Stimulated activated effector memory CD8-positive, alpha-beta T cell treated with anti-CD3 and anti-CD28 coated beads, Interleukin-12 subunit alpha, Interleukin-12 subunit beta, amount 100 ng/mL, for 72 hours (primary cell): ENCODE data around the gene CHD3.
A peak's percentile ranks its signal among the peaks of the same experiment; 100 is the strongest.

Experiments
- ATAC-seq: fragments of 150-1000 bp; cut with Tn5 transposase; 2 replicates; pipeline ENCODE4 v1.10.0; 2021
- DNase-seq, 2 donors: peaks; one replicate each; pipeline ENCODE4 v3.0.0; 2021 to 2022; ENCODE audit warnings: low spot score in 2 of 2
- H3K27ac Mint-ChIP-seq: one replicate; pipeline ENCODE4 v1.8.0; 2022; ENCODE audit warnings: mild to moderate bottlenecking, mixed read lengths
- H3K36me3 Mint-ChIP-seq: one replicate; pipeline ENCODE4 v1.8.0; 2022; ENCODE audit warnings: mild to moderate bottlenecking, mixed read lengths
- H3K4me1 Mint-ChIP-seq: one replicate; pipeline ENCODE4 v1.8.0; 2022; ENCODE audit warnings: mixed read lengths
- H3K4me3 Mint-ChIP-seq: one replicate; pipeline ENCODE4 v1.8.0; 2022; ENCODE audit warnings: mild to moderate bottlenecking, mixed read lengths
- H3K9me3 Mint-ChIP-seq: one replicate; pipeline ENCODE4 v1.8.0; 2022; ENCODE audit warnings: mixed read lengths

The CHD3 gene

DNA sequence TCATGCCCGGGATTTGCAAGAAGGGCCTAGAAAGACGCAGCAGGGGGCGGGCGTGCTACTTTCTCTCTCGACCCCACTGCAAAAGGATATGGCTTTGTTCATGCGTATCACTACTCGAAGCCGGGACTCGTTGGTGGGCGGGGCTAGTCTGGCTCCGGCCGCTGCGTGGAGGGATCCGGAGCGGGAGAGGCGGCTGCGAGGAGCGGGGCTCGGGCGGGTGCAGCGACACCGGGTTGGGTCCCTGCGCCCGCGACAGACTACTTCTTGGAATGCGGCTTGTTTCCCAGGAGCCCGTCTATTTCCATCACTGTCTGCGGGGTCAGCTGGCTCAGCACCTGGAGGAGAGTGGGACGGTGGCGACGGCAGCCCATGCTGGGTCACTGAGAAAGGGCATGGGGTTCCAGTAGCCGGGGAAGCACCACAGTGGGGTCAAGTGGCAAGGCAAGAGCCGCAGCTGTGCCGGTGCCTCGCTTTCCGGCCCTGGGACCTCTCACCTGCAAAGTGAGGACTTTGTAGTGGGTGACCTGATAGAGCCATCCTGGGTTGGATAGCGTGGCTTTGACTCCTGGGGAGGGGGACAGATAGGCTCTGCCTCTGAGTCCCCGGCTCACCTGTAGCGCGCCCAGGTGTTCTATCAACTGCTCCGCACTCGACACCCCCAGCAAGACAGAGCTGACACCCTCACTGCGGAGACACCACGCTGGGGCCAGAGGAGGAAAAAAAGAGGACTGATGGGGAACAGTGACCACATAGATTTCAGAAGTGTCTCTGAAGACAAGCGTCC lies 34.4 kb downstream of the CHD3 start:
- Mint-ChIP-seq H3K4me1 (peaks cover 25% of the 10 kb centered on the region), H3K36me3 (no peaks in the 10 kb centered on the region), H3K9me3 (no peaks in the 10 kb centered on the region), H3K4me3 (peak overlapping the region; percentile 72), H3K27ac (peak overlapping the region; percentile 89)
- DNase-seq = peak; percentile 62 to 86
- ATAC-seq = peak; percentile 93

DNA sequence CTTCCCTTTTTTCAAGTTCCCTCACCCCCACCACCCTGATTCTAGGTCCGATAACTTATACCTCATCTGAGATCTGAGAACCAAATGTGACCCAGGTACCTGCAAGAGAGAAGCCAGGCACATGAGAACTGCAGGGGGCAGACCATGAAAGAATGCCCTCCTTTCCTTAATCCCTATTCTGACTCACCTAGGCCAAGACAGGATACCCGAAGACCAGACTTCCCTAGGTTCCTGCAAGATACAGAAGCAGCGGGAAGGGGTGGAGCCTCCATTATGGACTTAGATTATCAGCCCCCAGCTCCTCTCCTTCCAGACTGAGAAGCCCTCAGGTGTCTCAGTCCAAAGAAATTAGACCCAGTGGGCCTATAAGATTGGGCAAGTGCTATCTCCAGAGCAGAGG lies 39.0 kb downstream of the CHD3 start:
- Mint-ChIP-seq H3K36me3 (peaks cover 18% of the 10 kb centered on the region), H3K27ac (peak overlapping the region; percentile 55), H3K4me1 (peaks cover 36% of the 10 kb centered on the region), H3K9me3 (no peaks in the 10 kb centered on the region), H3K4me3 (no peak overlapping the region)
- no peak for DNase-seq
- no peak for ATAC-seq

DNA sequence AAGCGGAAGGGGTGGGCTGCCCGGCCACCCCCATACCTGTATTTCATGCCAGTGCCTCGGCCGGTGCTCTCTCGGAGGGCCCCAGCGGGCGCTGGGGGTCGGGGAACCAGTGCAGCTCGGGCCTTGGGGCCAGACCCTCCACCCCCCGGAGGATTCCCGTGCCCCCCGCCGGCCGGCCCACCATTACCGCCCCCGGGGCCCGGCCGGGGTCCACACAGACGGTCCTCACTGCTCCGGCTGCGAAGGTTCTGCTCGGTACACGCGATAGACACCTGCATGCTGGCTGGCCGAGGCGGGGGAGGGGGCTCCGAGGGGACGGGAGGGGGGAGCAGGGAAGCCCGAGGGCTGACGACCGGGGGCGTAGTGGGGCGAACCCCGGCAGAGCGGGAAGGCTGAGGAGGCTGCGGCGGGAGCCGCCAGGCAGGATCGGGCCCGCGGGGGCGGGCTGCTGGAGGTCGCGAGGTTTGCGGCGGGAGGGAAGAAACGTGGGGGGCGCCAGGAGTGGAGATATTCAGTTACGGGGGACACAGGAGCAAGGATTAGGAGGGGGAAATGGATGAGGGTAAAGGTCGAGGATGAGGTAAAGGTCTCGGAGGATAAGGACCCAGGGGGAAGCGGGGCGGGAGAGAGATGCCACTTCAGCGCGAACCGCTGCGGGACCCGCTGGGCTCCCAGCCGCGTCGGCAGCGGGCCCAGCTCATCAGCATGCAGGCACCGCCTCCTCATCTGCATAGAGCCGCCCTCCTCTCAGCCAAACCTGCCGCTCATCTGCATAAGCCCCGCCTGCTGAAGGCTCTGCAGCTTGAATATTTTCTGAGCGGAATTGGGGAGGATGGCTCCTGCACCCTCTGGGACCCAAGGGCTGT lies 40.8 kb downstream of the CHD3 start, which contains the start of gene KCNAB3:
Gene KCNAB3, minus strand, starts transcription at position 699 of the 866 bp plus-strand sequence. Its CDS starts 421 bp downstream, at position 278.
- Mint-ChIP-seq H3K9me3 (no peaks in the 10 kb centered on the region), H3K4me3 (peak within 1 kb of the TSS; percentile 94), H3K4me1 (peaks cover 45% of the 10 kb centered on the region), H3K27ac (no peak within 1 kb of the TSS), H3K36me3 (peaks cover 24% of the 10 kb centered on the region)
- DNase-seq (peak in 1 of 2 donors; percentile 70), ATAC-seq (peak; percentile 45)

DNA sequence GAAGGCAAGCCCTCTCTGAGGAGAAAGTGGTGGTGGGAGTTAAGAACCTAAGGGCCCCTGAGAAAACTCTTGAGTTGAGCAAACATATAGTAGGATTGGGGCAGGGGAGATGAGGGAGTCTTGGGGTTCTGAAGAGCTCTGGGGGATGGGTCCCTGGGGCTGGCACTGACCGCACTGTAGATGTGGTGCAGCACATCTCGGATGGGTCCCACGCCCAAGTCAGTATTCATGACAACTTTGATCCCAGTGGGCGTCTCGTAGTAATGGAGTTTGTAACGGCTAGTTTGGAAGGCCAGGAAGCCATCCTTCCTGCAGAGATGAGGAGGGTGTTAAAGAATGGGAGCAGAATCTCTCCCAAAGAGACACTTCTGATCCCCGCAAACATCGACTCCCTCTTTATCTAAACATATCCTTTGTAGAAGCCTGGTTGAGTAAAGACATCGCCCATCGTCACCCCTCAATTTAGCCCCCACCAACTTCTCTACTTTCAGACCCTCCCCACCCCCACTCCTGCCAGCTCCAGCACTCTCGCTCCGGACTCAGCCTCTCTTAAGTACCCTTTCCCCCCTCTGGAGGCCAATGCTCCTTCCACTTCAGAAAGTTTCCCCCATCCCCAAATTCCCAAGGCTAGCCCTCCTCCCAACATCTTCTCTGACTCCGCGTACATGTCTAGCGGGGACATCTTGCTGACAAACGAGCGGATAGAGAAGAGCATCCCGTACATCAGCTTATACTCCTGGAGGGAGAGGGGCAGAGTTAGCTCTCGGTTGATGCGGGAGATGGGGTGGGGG lies 42.4 kb downstream of the CHD3 start:
- H3K4me1 Mint-ChIP-seq = peaks cover 52% of the 10 kb centered on the region
- no peak for DNase-seq
- peak overlapping the region; percentile 94 for H3K4me3 Mint-ChIP-seq
- H3K36me3 Mint-ChIP-seq = peaks cover 39% of the 10 kb centered on the region
- H3K9me3 Mint-ChIP-seq = no peaks in the 10 kb centered on the region
- H3K27ac Mint-ChIP-seq = peak overlapping the region; percentile 96
- ATAC-seq = no peak

DNA sequence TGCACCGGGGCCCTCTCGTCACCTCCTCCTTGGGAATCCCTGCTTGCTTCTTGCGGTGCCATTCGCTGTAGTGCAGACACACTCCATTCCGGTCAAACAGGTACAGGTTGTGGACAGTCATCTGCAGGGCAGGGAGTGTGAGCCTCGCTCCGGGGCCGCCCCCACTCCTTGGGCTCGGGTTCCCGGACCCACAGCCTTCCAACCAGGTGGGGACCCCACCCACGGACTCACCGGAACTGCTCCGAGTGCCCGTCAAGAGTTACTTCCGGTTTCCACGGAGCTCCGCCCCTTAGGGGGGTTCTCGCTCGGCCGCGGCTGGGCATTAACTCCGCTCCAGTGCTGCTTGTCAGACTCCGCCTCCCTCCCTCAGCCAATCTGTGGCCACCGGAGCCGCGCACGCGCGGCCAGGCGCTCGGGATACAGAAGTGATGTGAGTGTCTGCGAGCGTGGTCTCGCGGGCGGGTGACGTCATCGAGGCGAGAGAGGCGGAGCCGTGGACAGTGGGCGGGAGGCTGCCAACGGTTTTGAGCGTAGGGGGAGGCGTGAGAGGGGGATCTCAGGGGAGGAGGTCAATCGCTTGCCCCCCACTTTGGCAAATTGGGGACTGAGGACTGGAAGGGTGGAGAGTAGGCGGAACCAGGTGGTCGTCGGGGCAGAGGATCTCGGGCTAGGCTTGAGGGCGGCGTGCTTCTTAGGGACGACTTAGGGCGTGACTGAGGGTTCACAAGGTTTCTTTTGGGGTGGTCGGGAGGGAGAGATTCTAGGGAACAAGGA lies 43.3 kb downstream of the CHD3 start, which contains the start of the genes CNTROB and TRAPPC1:
Gene CNTROB, plus strand, starts transcription at position 498 of the 774 bp plus-strand sequence. CDS start 874 bp downstream, outside the sequence.
Gene TRAPPC1, minus strand, starts transcription at position 238 of the 774 bp plus-strand sequence. Its CDS starts 117 bp downstream, at position 121.
- DNase-seq (peak; percentile 98 to 100), ATAC-seq (peak; percentile 98)
- H3K9me3 Mint-ChIP-seq = no peaks in the 10 kb centered on the region
- H3K27ac Mint-ChIP-seq = peak within 1 kb of the TSS; percentile 96
- H3K4me1 Mint-ChIP-seq = peaks cover 57% of the 10 kb centered on the region
- H3K36me3 Mint-ChIP-seq = peaks cover 47% of the 10 kb centered on the region
- H3K4me3 Mint-ChIP-seq = peak within 1 kb of the TSS; percentile 94

DNA sequence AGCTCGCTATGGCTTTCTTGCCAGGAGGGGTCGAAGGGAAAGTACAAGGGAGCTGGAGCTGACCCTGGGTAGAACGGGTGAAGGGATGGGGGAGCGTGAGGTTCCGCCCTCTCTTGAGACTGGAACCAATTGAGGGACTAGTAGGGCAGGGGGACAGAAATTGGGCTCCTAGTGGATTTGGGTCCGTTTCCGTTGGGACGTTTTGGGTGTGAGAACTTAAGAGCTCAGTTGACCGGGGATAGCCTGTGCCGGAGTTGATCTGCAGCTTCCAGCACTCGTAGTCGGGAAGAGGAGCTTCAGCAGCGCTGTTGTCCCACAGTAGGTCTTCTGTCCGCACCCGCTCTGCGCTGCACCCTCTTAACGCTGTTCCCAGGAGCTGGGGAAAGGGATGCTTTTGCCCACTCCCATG lies 43.9 kb downstream of the CHD3 start:
- peak in 1 of 2 donors; percentile 62 for DNase-seq
- H3K36me3 Mint-ChIP-seq = peaks cover 53% of the 10 kb centered on the region
- H3K4me3 Mint-ChIP-seq = peak overlapping the region; percentile 94
- peaks cover 57% of the 10 kb centered on the region for H3K4me1 Mint-ChIP-seq
- peak overlapping the region; percentile 96 for H3K27ac Mint-ChIP-seq
- no peaks in the 10 kb centered on the region for H3K9me3 Mint-ChIP-seq
- ATAC-seq = peak; percentile 42

DNA sequence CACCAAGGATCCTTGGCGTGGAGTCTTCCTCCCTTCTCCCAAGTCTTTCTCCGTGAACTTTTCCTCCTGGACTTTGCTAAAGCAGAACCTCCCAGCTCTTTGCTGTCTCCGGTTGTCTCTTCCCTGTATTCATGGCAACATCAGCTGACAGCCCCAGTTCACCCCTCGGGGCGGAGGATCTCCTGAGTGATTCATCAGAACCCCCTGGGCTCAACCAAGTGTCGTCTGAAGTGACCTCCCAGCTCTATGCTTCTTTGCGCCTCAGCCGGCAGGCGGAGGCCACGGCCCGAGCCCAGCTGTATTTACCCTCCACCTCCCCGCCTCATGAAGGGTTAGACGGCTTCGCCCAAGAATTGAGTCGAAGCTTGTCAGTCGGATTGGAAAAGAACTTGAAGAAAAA lies 44.4 kb downstream of the CHD3 start:
- peak overlapping the region; percentile 96 for H3K27ac Mint-ChIP-seq
- DNase-seq (peak in 1 of 2 donors; percentile 69), ATAC-seq (peak; percentile 35)

DNA sequence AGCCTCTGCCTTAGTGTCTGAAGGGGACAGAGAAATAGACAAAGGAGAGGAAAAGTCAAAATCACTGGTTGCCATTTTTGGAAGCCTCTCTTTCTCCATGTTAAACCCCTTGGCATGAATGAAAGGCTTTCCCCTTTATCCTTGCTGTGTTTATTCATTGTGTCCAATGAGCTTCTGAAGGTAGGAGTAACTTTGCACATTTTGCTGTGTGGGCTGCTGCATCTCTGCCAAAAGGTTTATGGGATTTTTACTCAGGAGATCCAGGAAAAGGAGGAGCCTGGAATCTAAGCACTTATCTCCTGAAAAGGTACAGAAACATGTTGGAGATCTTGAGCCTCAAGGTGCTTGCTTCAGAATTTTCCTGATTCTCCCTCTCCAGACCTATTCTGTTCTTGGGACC lies 47.3 kb downstream of the CHD3 start:
- H3K4me1 Mint-ChIP-seq = peaks cover 37% of the 10 kb centered on the region
- no peak overlapping the region for H3K27ac Mint-ChIP-seq
- no peak overlapping the region for H3K4me3 Mint-ChIP-seq
- peaks cover 78% of the 10 kb centered on the region for H3K36me3 Mint-ChIP-seq
- no peak for DNase-seq
- no peaks in the 10 kb centered on the region for H3K9me3 Mint-ChIP-seq
- ATAC-seq = no peak

More for the DNA sequence above, 44.4 kb downstream of the CHD3 start:
- peaks cover 58% of the 10 kb centered on the region for H3K36me3 Mint-ChIP-seq
- no peaks in the 10 kb centered on the region for H3K9me3 Mint-ChIP-seq
- H3K4me3 Mint-ChIP-seq = peak overlapping the region; percentile 94
- H3K4me1 Mint-ChIP-seq = peaks cover 54% of the 10 kb centered on the region

DNA sequence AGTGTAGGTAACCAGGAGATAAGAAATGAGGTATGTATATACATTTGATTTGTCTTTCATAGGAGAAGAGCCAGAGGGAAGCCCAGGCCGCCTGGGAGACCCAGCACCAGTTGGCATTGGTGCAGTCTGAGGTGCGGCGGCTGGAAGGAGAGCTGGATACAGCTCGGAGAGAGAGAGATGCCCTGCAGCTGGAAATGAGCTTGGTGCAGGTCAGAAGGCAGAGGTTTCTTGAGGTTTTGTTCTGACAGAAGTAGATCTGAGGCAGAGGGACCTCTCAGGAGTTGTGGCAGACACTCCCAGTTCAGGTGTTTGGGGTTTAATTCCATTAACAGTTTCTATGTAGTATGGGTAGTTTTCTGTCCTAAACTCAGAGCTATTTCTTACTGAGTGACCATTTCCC lies 51.4 kb downstream of the CHD3 start:
- Mint-ChIP-seq H3K27ac (no peak overlapping the region), H3K36me3 (peaks cover 100% of the 10 kb centered on the region), H3K4me1 (peaks cover 6% of the 10 kb centered on the region), H3K4me3 (no peak overlapping the region), H3K9me3 (no peaks in the 10 kb centered on the region)
- DNase-seq (no peak), ATAC-seq (no peak)

DNA sequence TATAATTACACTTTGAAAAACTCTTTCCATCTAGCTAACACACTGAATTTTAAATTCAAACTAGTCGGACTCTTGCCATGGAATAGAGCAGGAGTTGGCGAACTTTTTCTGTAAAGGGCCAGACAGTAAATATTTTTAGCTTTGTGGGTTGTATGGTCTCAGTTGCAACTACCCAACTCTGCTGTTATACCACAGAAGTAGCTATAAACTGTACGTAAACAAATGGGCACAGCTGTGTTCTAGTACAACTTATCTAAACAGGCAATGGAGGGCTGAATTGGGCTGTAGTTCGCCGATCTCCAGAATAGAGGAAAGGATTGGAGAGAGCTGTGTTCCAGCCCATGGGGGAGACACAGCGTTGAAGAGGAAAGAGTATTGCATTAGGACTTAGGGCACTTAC lies 52.2 kb downstream of the CHD3 start:
- no peak overlapping the region for H3K4me3 Mint-ChIP-seq
- DNase-seq (no peak), ATAC-seq (no peak)
- H3K27ac Mint-ChIP-seq = no peak overlapping the region
- peaks cover 100% of the 10 kb centered on the region for H3K36me3 Mint-ChIP-seq
- no peaks in the 10 kb centered on the region for H3K9me3 Mint-ChIP-seq
- H3K4me1 Mint-ChIP-seq = peaks cover 6% of the 10 kb centered on the region

DNA sequence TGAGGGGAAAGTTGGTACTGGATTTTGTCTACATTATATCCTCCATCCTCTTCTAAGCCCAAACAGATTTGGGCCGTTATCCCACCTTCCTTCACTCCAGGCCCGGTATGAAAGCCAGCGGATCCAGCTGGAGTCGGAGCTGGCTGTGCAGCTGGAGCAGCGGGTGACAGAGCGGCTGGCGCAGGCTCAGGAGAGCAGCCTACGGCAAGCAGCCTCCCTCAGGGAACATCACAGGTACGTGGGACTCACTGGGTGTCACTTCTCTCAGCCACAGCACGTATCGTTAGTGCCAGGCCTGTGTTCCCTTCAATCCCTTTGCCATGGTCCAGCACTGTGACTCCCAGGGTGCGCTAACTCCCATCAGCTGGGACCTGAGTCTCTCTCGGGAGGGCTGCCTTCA lies 54.7 kb downstream of the CHD3 start:
- no peak for ATAC-seq
- Mint-ChIP-seq H3K27ac (no peak overlapping the region), H3K4me3 (no peak overlapping the region), H3K36me3 (peaks cover 100% of the 10 kb centered on the region), H3K9me3 (no peaks in the 10 kb centered on the region), H3K4me1 (no peaks in the 10 kb centered on the region)
- no peak for DNase-seq

DNA sequence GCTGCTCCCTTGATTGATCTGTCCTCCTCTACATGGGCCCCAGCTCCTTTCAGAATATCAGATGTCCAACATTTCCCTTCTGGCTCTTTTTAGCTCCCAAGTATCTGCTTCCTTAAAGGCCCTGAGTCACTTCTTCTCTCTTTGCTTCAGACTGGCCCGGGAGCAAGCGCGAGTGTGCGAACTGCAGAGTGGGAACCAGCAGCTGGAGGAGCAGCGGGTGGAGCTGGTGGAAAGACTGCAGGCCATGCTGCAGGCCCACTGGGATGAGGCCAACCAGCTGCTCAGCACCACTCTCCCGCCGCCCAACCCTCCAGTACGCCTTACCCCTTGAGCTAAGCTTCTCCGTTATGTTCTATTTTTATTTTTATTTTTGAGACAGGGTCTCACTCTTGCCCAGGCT lies 55.7 kb downstream of the CHD3 start:
- Mint-ChIP-seq H3K36me3 (peaks cover 100% of the 10 kb centered on the region), H3K4me3 (no peak overlapping the region), H3K27ac (no peak overlapping the region), H3K9me3 (no peaks in the 10 kb centered on the region), H3K4me1 (no peaks in the 10 kb centered on the region)
- DNase-seq (no peak), ATAC-seq (no peak)

DNA sequence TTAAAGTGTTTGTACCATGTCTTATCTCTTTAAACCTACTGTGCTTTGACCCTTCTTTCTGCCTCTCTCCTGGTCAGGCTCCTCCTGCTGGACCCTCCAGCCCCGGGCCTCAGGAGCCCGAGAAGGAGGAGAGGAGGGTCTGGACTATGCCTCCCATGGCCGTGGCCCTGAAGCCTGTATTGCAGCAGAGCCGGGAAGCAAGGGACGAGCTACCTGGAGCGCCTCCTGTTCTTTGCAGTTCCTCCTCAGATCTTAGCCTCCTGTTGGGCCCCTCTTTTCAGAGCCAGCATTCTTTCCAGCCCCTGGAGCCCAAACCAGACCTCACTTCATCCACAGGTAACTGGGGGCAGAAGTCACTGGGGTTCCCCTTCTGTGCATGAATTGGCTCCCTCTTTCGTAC lies 57.1 kb downstream of the CHD3 start:
- no peak for ATAC-seq
- Mint-ChIP-seq H3K4me1 (no peaks in the 10 kb centered on the region), H3K36me3 (peaks cover 92% of the 10 kb centered on the region), H3K4me3 (no peak overlapping the region), H3K27ac (no peak overlapping the region), H3K9me3 (no peaks in the 10 kb centered on the region)
- DNase-seq = no peak

DNA sequence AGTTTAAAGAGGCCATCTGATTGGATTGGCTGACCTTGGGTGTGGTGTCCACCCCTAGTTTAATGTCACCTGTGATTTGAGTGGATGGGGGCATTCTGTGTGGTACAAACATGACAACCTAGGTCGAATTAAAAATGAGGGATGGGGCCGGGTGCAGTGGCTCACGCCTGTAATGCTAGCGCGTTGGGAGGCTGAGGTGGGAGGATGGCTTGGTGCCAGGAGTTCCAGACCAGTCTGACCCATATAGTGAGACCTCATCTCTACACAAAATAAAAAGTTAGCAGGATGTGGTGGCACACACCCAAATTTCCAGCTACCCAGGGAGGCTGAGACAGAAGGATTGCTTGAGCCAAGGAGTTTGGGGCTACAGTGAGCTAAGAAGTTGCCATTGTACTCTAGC lies 57.9 kb downstream of the CHD3 start:
- H3K4me3 Mint-ChIP-seq = no peak overlapping the region
- no peak for DNase-seq
- no peak for ATAC-seq
- H3K9me3 Mint-ChIP-seq = no peaks in the 10 kb centered on the region
- peaks cover 6% of the 10 kb centered on the region for H3K4me1 Mint-ChIP-seq
- peaks cover 84% of the 10 kb centered on the region for H3K36me3 Mint-ChIP-seq
- H3K27ac Mint-ChIP-seq = no peak overlapping the region
